WI38 (cell line): ENCODE results near the gene CRISP1.

ENCODE experiments used
- H3K4me3 ChIP-seq: 2 replicates; pipeline ENCODE4 v1.5.1; 2011; ENCODE audit warnings: low read depth, mild to moderate bottlenecking, control low read depth, low read length
- CTCF ChIP-seq: IDR thresholded peaks from 2 replicates; pipeline ENCODE4 v1.5.1; 2012; ENCODE audit warnings: low read depth, mild to moderate bottlenecking, control low read depth, low read length

CRISP1 gene

GRCh38 chr6:49868951-49869529 is 2.7 kb upstream of the CRISP1 start:
- H3K4me3 ChIP-seq = no peak overlapping the region
- TF ChIP-seq CTCF = no peak

GRCh38 chr6:49856282-49856681 is 10.1 kb downstream of the CRISP1 start:
- TF ChIP-seq CTCF = no peak

GRCh38 chr6:49855221-49855620 is 11.1 kb downstream of the CRISP1 start:
- H3K4me3 ChIP-seq = no peak overlapping the region
- no peak for TF ChIP-seq CTCF

More at GRCh38 chr6:49856282-49856681, 10.1 kb downstream of the CRISP1 start:
- H3K4me3 ChIP-seq = no peak overlapping the region

GRCh38 chr6:49852975-49853374 is 13.4 kb downstream of the CRISP1 start:
- no peak for TF ChIP-seq CTCF
- no peak overlapping the region for H3K4me3 ChIP-seq

GRCh38 chr6:49849213-49849907 is 17.0 kb downstream of the CRISP1 start:
- no peak overlapping the region for H3K4me3 ChIP-seq
- TF ChIP-seq CTCF = no peak

GRCh38 chr6:49847673-49848072 is 18.7 kb downstream of the CRISP1 start:
- TF ChIP-seq CTCF = no peak
- H3K4me3 ChIP-seq = no peak overlapping the region

- no peak overlapping the region for H3K4me3 ChIP-seq
- no peak for TF ChIP-seq CTCF
These were observed 19.3 kb downstream of the CRISP1 start for GRCh38 chr6:49847014-49847413.
